ENCODE data around the gene SYT15B. TPM values are rescaled to one million over a fixed set of nuclear protein-coding genes. Genes with fewer than 3 reads are reported as not detected.
"Not testable (repeated sequence)": the region's sequence is repeated elsewhere in the genome, so short reads cannot be mapped to it uniquely, and the experiment has no call there.

Gene SYT15B
- total RNA-seq, result under 1 TPM; 0.08 to 0.14 TPM

GRCh38 chr10:47763554-47764175 lies at the start of gene SYT15B:
Gene SYT15B, minus strand, starts transcription at chr10:47763592. Its CDS starts 952 bp downstream, at chr10:47762640.
- H3K36me3 Mint-ChIP-seq, H3K27ac Mint-ChIP-seq, DNase-seq, H3K4me3 Mint-ChIP-seq, H3K9me3 Mint-ChIP-seq, H3K4me1 Mint-ChIP-seq, H3K27me3 Mint-ChIP-seq: not testable (repeated sequence)

GRCh38 chr10:47779590-47779989 lies 16.2 kb upstream of the SYT15B start:
- not testable (repeated sequence) for H3K27ac Mint-ChIP-seq

GRCh38 chr10:47775361-47776231 lies 12.2 kb upstream of the SYT15B start:
- H3K27me3 Mint-ChIP-seq, H3K36me3 Mint-ChIP-seq, H3K9me3 Mint-ChIP-seq, H3K4me1 Mint-ChIP-seq, H3K27ac Mint-ChIP-seq, H3K4me3 Mint-ChIP-seq: not testable (repeated sequence)
- peak; percentile 16 for DNase-seq

More at GRCh38 chr10:47779590-47779989, 16.2 kb upstream of the SYT15B start:
- DNase-seq, H3K27me3 Mint-ChIP-seq, H3K4me3 Mint-ChIP-seq, H3K36me3 Mint-ChIP-seq, H3K9me3 Mint-ChIP-seq, H3K4me1 Mint-ChIP-seq: not testable (repeated sequence)

GRCh38 chr10:47770745-47771144 lies 7.4 kb upstream of the SYT15B start:
- not testable (repeated sequence) for H3K4me1 Mint-ChIP-seq, H3K4me3 Mint-ChIP-seq, H3K27me3 Mint-ChIP-seq, H3K27ac Mint-ChIP-seq, H3K36me3 Mint-ChIP-seq, H3K9me3 Mint-ChIP-seq, DNase-seq

GRCh38 chr10:47768578-47769115 lies 5.3 kb upstream of the SYT15B start:
- H3K27ac Mint-ChIP-seq, H3K4me3 Mint-ChIP-seq, H3K9me3 Mint-ChIP-seq, DNase-seq, H3K4me1 Mint-ChIP-seq, H3K36me3 Mint-ChIP-seq, H3K27me3 Mint-ChIP-seq: not testable (repeated sequence)

- H3K27me3 Mint-ChIP-seq, H3K27ac Mint-ChIP-seq, H3K4me3 Mint-ChIP-seq, H3K36me3 Mint-ChIP-seq, DNase-seq, H3K9me3 Mint-ChIP-seq, H3K4me1 Mint-ChIP-seq: not testable (repeated sequence)
Measured at GRCh38 chr10:47768085-47768484, 4.7 kb upstream of the SYT15B start.

- H3K36me3 Mint-ChIP-seq, H3K27ac Mint-ChIP-seq, H3K27me3 Mint-ChIP-seq, H3K4me3 Mint-ChIP-seq, DNase-seq, H3K9me3 Mint-ChIP-seq, H3K4me1 Mint-ChIP-seq: not testable (repeated sequence)
Measured at GRCh38 chr10:47767236-47767635, 3.8 kb upstream of the SYT15B start.

- not testable (repeated sequence) for H3K27ac Mint-ChIP-seq, H3K9me3 Mint-ChIP-seq, DNase-seq, H3K4me3 Mint-ChIP-seq, H3K4me1 Mint-ChIP-seq, H3K36me3 Mint-ChIP-seq, H3K27me3 Mint-ChIP-seq
Measured at GRCh38 chr10:47765232-47765631, 1.8 kb upstream of the SYT15B start.

GRCh38 chr10:47762674-47763553 lies 478 bp downstream of the SYT15B start:
- not testable (repeated sequence) for DNase-seq, H3K36me3 Mint-ChIP-seq, H3K9me3 Mint-ChIP-seq, H3K4me1 Mint-ChIP-seq, H3K27ac Mint-ChIP-seq, H3K4me3 Mint-ChIP-seq, H3K27me3 Mint-ChIP-seq

- H3K4me1 Mint-ChIP-seq, H3K9me3 Mint-ChIP-seq, DNase-seq, H3K27ac Mint-ChIP-seq, H3K4me3 Mint-ChIP-seq, H3K27me3 Mint-ChIP-seq, H3K36me3 Mint-ChIP-seq: not testable (repeated sequence)
Measured at GRCh38 chr10:47758855-47759254, 4.5 kb downstream of the SYT15B start.

GRCh38 chr10:47756169-47756568 lies 7.2 kb downstream of the SYT15B start:
- H3K9me3 Mint-ChIP-seq, DNase-seq, H3K27me3 Mint-ChIP-seq, H3K36me3 Mint-ChIP-seq, H3K4me3 Mint-ChIP-seq, H3K27ac Mint-ChIP-seq, H3K4me1 Mint-ChIP-seq: not testable (repeated sequence)

GRCh38 chr10:47753871-47754270 lies 9.5 kb downstream of the SYT15B start:
- H3K4me1 Mint-ChIP-seq, DNase-seq, H3K4me3 Mint-ChIP-seq, H3K9me3 Mint-ChIP-seq, H3K27me3 Mint-ChIP-seq, H3K36me3 Mint-ChIP-seq, H3K27ac Mint-ChIP-seq: not testable (repeated sequence)

- not testable (repeated sequence) for H3K4me3 Mint-ChIP-seq, H3K27me3 Mint-ChIP-seq, DNase-seq, H3K36me3 Mint-ChIP-seq, H3K4me1 Mint-ChIP-seq, H3K9me3 Mint-ChIP-seq, H3K27ac Mint-ChIP-seq
Measured at GRCh38 chr10:47753176-47753575, 10.2 kb downstream of the SYT15B start.

- H3K36me3 Mint-ChIP-seq, H3K27ac Mint-ChIP-seq, DNase-seq, H3K9me3 Mint-ChIP-seq, H3K4me1 Mint-ChIP-seq, H3K27me3 Mint-ChIP-seq, H3K4me3 Mint-ChIP-seq: not testable (repeated sequence)
Measured at GRCh38 chr10:47751821-47752220, 11.6 kb downstream of the SYT15B start.

GRCh38 chr10:47750360-47750759 lies 13.0 kb downstream of the SYT15B start:
- H3K36me3 Mint-ChIP-seq, H3K9me3 Mint-ChIP-seq, DNase-seq, H3K27ac Mint-ChIP-seq, H3K27me3 Mint-ChIP-seq, H3K4me1 Mint-ChIP-seq, H3K4me3 Mint-ChIP-seq: not testable (repeated sequence)

Measured in activated naive CD8-positive, alpha-beta T cell treated with anti-CD3 and anti-CD28 coated beads for 36 hours (primary cell).